OCI-LY1 (cell line): ENCODE data around the gene ARHGEF11.

Experiments used
- EZH2 ChIP-seq: fragments of 200-600 bp; sonication (generic), shearing (Covaris generic); IDR thresholded peaks from 2 replicates; pipeline ENCODE4 v1.8.0; 2017; ENCODE audit warnings: borderline replicate concordance, mixed run types, mild to moderate bottlenecking, antibody characterized with exemption, low read length, moderate library complexity, mixed read lengths
- TF ChIP-seq, protein P1 (sequence below): fragments of 200-600 bp; sonication (generic), shearing (Covaris generic); IDR thresholded peaks from 2 replicates; pipeline ENCODE4 v1.5.1; 2017; ENCODE audit warnings: mild to moderate bottlenecking, antibody characterized with exemption, low read length, moderate library complexity, mixed read lengths

DNA sequence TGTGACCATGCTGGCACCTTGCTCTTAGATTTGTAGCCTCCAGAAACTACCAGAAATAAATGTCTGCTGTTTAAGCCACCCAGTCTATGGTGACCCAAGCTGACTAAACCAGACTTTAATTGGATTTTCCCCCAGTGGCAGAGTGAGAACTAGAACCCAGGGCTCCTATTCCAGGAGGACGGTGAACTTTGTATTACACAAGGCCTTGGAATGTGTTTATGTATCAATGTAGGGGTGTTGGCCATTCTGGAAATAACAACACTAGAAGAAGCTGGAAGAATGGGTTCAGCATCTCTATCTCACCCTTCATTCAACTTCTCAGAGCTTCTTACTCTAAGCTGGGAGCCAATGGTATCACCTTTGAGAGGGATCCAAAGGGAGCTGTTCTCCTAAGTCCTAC lies 37.0 kb downstream of the ARHGEF11 start:
- TF ChIP-seq EZH2 = no peak
- TF ChIP-seq, protein P1, sequence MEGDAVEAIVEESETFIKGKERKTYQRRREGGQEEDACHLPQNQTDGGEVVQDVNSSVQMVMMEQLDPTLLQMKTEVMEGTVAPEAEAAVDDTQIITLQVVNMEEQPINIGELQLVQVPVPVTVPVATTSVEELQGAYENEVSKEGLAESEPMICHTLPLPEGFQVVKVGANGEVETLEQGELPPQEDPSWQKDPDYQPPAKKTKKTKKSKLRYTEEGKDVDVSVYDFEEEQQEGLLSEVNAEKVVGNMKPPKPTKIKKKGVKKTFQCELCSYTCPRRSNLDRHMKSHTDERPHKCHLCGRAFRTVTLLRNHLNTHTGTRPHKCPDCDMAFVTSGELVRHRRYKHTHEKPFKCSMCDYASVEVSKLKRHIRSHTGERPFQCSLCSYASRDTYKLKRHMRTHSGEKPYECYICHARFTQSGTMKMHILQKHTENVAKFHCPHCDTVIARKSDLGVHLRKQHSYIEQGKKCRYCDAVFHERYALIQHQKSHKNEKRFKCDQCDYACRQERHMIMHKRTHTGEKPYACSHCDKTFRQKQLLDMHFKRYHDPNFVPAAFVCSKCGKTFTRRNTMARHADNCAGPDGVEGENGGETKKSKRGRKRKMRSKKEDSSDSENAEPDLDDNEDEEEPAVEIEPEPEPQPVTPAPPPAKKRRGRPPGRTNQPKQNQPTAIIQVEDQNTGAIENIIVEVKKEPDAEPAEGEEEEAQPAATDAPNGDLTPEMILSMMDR = no peak
